AML-193 (cell line): ENCODE results near the gene HEATR9.

Experiments
- DNase-seq, 2 experiments: peaks; one replicate each; lab custom pipeline; 2025; lab: John Stamatoyannopoulos, UW

The HEATR9 gene

GRCh38 chr17:35893751-35894150, 25.1 kb upstream of the HEATR9 start:
- DNase-seq: no peak

GRCh38 chr17:35892091-35893035, 23.7 kb upstream of the HEATR9 start:
- DNase-seq: no peak

GRCh38 chr17:35891269-35891668, 22.6 kb upstream of the HEATR9 start:
- no peak for DNase-seq

- no peak for DNase-seq
Observed at GRCh38 chr17:35890774-35891155, 22.1 kb upstream of the HEATR9 start.

GRCh38 chr17:35889818-35890773, 21.4 kb upstream of the HEATR9 start:
- no peak for DNase-seq

- DNase-seq: no peak
Observed at GRCh38 chr17:35889241-35889640, 20.6 kb upstream of the HEATR9 start.

GRCh38 chr17:35879773-35880654, 11.3 kb upstream of the HEATR9 start, which contains the start of gene CCL5:
Gene CCL5 (minus strand): TSS chr17:35880360.
- peak; percentile 78 to 83 for DNase-seq

- DNase-seq: no peak
Observed at GRCh38 chr17:35878361-35878760, 9.7 kb upstream of the HEATR9 start.

- no peak for DNase-seq
Observed at GRCh38 chr17:35877345-35878029, 8.8 kb upstream of the HEATR9 start.

GRCh38 chr17:35876534-35876933, 7.8 kb upstream of the HEATR9 start:
- no peak for DNase-seq

- DNase-seq: no peak
Observed at GRCh38 chr17:35875800-35876139, 7.1 kb upstream of the HEATR9 start.

GRCh38 chr17:35875072-35875799, 6.5 kb upstream of the HEATR9 start:
- DNase-seq: no peak

- DNase-seq: no peak
Observed at GRCh38 chr17:35872196-35872980, 3.7 kb upstream of the HEATR9 start.

- peak; percentile 50 to 53 for DNase-seq
Observed at GRCh38 chr17:35870906-35871819, 2.5 kb upstream of the HEATR9 start.

- DNase-seq: no peak
Observed at GRCh38 chr17:35867574-35867973, 1.1 kb downstream of the HEATR9 start.

GRCh38 chr17:35866341-35866950, 2.2 kb downstream of the HEATR9 start:
- DNase-seq: peak; percentile 73 to 84

- DNase-seq: no peak
Observed at GRCh38 chr17:35865412-35866340, 3.0 kb downstream of the HEATR9 start.
